ENCODE data around the gene EMID1. TPM values are rescaled to one million over a fixed set of nuclear protein-coding genes. Genes with fewer than 3 reads are reported as not detected.

The EMID1 gene
- total RNA-seq, 1 experiment from 2014 or later = 10.0 TPM

GRCh38 chr22:29187831-29188230 lies 17.9 kb upstream of the EMID1 start:
- Mint-ChIP-seq H3K36me3 (ENCODE audit: insufficient read depth, unreplicated experiment) (no peaks in the 10 kb centered on the region), H3K4me3 (ENCODE audit: unreplicated experiment) (no peak overlapping the region), H3K27ac (ENCODE audit: unreplicated experiment) (no peak overlapping the region), H3K27me3 (ENCODE audit: insufficient read depth, unreplicated experiment) (no peaks in the 10 kb centered on the region), H3K4me1 (ENCODE audit: low read depth, unreplicated experiment) (no peaks in the 10 kb centered on the region), H3K9me3 (ENCODE audit: unreplicated experiment) (no peaks in the 10 kb centered on the region)
- TF ChIP-seq CTCF (IDR thresholded peaks at IDR 0.05; ENCODE audit: insufficient read depth in 1 of 2, low read depth in 1 of 2, low read length in 1 of 2, severe bottlenecking in 1 of 2, unreplicated experiment in 1 of 2) = no peak
- no peaks in the 10 kb centered on the region for H3K9me3 ChIP-seq
- H3K4me3 ChIP-seq (ENCODE audit: low read depth, low read length) = no peak overlapping the region
- ChIA-PET POLR2A (no interaction called here), CTCF (no interaction called here)
- BruUV-seq (replicated peaks) = no TSS peak
- no peaks in the 10 kb centered on the region for H3K4me1 ChIP-seq
- DNase-seq = no peak
- intact Hi-C loops (cut with micrococcal nuclease; ENCODE audit: unreplicated experiment) = no loop called here
- H3K36me3 ChIP-seq (ENCODE audit: control insufficient read depth, insufficient read depth, low read length) = no peaks in the 10 kb centered on the region
- no peaks in the 10 kb centered on the region; the same call in 1 of the 2 replicates for H3K27me3 ChIP-seq (replicated peaks; ENCODE audit: control insufficient read depth, insufficient read depth, low read length)

- Histone ChIP-seq H3K27me3 (replicated peaks; ENCODE audit: control insufficient read depth, insufficient read depth, low read length) (no peaks in the 10 kb centered on the region; the same call in 1 of the 2 replicates), H3K4me1 (no peaks in the 10 kb centered on the region), H3K4me3 (ENCODE audit: low read depth, low read length) (no peak overlapping the region), H3K9me3 (no peaks in the 10 kb centered on the region), H3K36me3 (ENCODE audit: control insufficient read depth, insufficient read depth, low read length) (no peaks in the 10 kb centered on the region)
- Mint-ChIP-seq H3K27ac (ENCODE audit: unreplicated experiment) (no peak overlapping the region), H3K4me1 (ENCODE audit: low read depth, unreplicated experiment) (no peaks in the 10 kb centered on the region), H3K4me3 (ENCODE audit: unreplicated experiment) (no peak overlapping the region), H3K9me3 (ENCODE audit: unreplicated experiment) (no peaks in the 10 kb centered on the region), H3K36me3 (ENCODE audit: insufficient read depth, unreplicated experiment) (no peaks in the 10 kb centered on the region), H3K27me3 (ENCODE audit: insufficient read depth, unreplicated experiment) (no peaks in the 10 kb centered on the region)
- CTCF ChIA-PET = interaction anchor here (0.6 kb wide), 1 partner anchor 104 kb away, joined by 5 read pairs; no protein-coding TSS in a partner anchor
- BruUV-seq (replicated peaks) = no TSS peak
- POLR2A ChIA-PET = interaction anchor here (0.7 kb wide), 1 partner anchor 27 kb away, joined by 3 read pairs; no protein-coding TSS in a partner anchor
- intact Hi-C loops (cut with micrococcal nuclease; ENCODE audit: unreplicated experiment) = no loop called here
- no peak for TF ChIP-seq CTCF (IDR thresholded peaks at IDR 0.05; ENCODE audit: insufficient read depth in 1 of 2, low read depth in 1 of 2, low read length in 1 of 2, severe bottlenecking in 1 of 2, unreplicated experiment in 1 of 2)
- no peak for DNase-seq
These were observed 15.6 kb upstream of the EMID1 start for GRCh38 chr22:29190051-29190450.

GRCh38 chr22:29190918-29191317 lies 14.8 kb upstream of the EMID1 start:
- Mint-ChIP-seq H3K4me3 (ENCODE audit: unreplicated experiment) (no peak overlapping the region), H3K4me1 (ENCODE audit: low read depth, unreplicated experiment) (no peaks in the 10 kb centered on the region), H3K27ac (ENCODE audit: unreplicated experiment) (no peak overlapping the region), H3K9me3 (ENCODE audit: unreplicated experiment) (no peaks in the 10 kb centered on the region), H3K27me3 (ENCODE audit: insufficient read depth, unreplicated experiment) (no peaks in the 10 kb centered on the region), H3K36me3 (ENCODE audit: insufficient read depth, unreplicated experiment) (no peaks in the 10 kb centered on the region)
- intact Hi-C loops (cut with micrococcal nuclease; ENCODE audit: unreplicated experiment) = no loop called here
- Histone ChIP-seq H3K4me3 (ENCODE audit: low read depth, low read length) (no peak overlapping the region), H3K9me3 (no peaks in the 10 kb centered on the region), H3K4me1 (no peaks in the 10 kb centered on the region), H3K36me3 (ENCODE audit: control insufficient read depth, insufficient read depth, low read length) (no peaks in the 10 kb centered on the region), H3K27me3 (replicated peaks; ENCODE audit: control insufficient read depth, insufficient read depth, low read length) (no peaks in the 10 kb centered on the region; the same call in 1 of the 2 replicates)
- BruUV-seq (replicated peaks) = no TSS peak
- TF ChIP-seq CTCF (IDR thresholded peaks at IDR 0.05; ENCODE audit: insufficient read depth in 1 of 2, low read depth in 1 of 2, low read length in 1 of 2, severe bottlenecking in 1 of 2, unreplicated experiment in 1 of 2) = no peak
- DNase-seq = no peak
- ChIA-PET POLR2A (no interaction called here), CTCF (no interaction called here)
